Activated CD4-positive, alpha-beta T cell treated with anti-CD3 and anti-CD28 coated beads, Interleukin-10, Interleukin-2, amounts not matched to agents 100 ng/mL and 50 ng/mL, durations not matched to agents 16 hours and 8 hours (primary cell): Measurements from ENCODE around the gene SEC16A.
A peak's percentile ranks its signal among the peaks of the same experiment; 100 is the strongest.
"Not testable (repeated sequence)": the region's sequence is repeated elsewhere in the genome, so short reads cannot be mapped to it uniquely, and the experiment has no call there.

Experiments
- DNase-seq: peaks from one replicate; pipeline ENCODE4 v3.0.0-alpha.2; 2020

The SEC16A gene

GRCh38 chr9:136412962-136413361 lies 69.9 kb downstream of the SEC16A start:
- DNase-seq: no peak

GRCh38 chr9:136411378-136411777 lies 71.5 kb downstream of the SEC16A start:
- DNase-seq: peak; percentile 25

GRCh38 chr9:136410500-136411287 lies 72.1 kb downstream of the SEC16A start, which contains the start of the genes ENTR1 and PMPCA:
TSS of gene ENTR1 (minus strand) at chr9:136410614. CDS start at chr9:136410397, 217 bp downstream.
TSS of gene PMPCA (plus strand) at chr9:136410658. CDS start at chr9:136410669, 11 bp downstream.
- peak; percentile 95 for DNase-seq

- DNase-seq: peak; percentile 54
Measured at GRCh38 chr9:136409557-136410455, 73.0 kb downstream of the SEC16A start.

- peak; percentile 56 for DNase-seq
Measured at GRCh38 chr9:136407911-136408310, 74.9 kb downstream of the SEC16A start.

- DNase-seq: not testable (repeated sequence)
Measured at GRCh38 chr9:136407061-136407460, 75.8 kb downstream of the SEC16A start.

GRCh38 chr9:136405904-136406303 lies 76.9 kb downstream of the SEC16A start:
- not testable (repeated sequence) for DNase-seq

- DNase-seq: no peak
Measured at GRCh38 chr9:136405481-136405880, 77.4 kb downstream of the SEC16A start.

GRCh38 chr9:136404801-136405136 lies 78.1 kb downstream of the SEC16A start:
- DNase-seq: no peak

- peak; percentile 79 for DNase-seq
Measured at GRCh38 chr9:136403915-136404800, 78.7 kb downstream of the SEC16A start.

GRCh38 chr9:136403538-136403914 lies 79.3 kb downstream of the SEC16A start:
- DNase-seq: peak; percentile 88

GRCh38 chr9:136402067-136402466 lies 80.8 kb downstream of the SEC16A start:
- DNase-seq: no peak

GRCh38 chr9:136401173-136401922 lies 81.5 kb downstream of the SEC16A start:
- DNase-seq: no peak

- DNase-seq: peak; percentile 95
Measured at GRCh38 chr9:136400038-136400834, 82.6 kb downstream of the SEC16A start, which contains the start of gene SNAPC4. TSS of gene SNAPC4 (minus strand) at chr9:136400170. CDS start at chr9:136398428, 1,742 bp downstream.

- peak; percentile 52 for DNase-seq
Measured at GRCh38 chr9:136399176-136400037, 83.4 kb downstream of the SEC16A start.

- DNase-seq: no peak
Measured at GRCh38 chr9:136398286-136398685, 84.6 kb downstream of the SEC16A start.

- DNase-seq: no peak
Measured at GRCh38 chr9:136397643-136398042, 85.2 kb downstream of the SEC16A start.

GRCh38 chr9:136396219-136396515 lies 86.7 kb downstream of the SEC16A start:
- no peak for DNase-seq

GRCh38 chr9:136395345-136396218 lies 87.3 kb downstream of the SEC16A start:
- no peak for DNase-seq
